SHP77 (cell line): Measurements from ENCODE around the gene COQ10B.
"Not testable (repeated sequence)": the region's sequence is repeated elsewhere in the genome, so short reads cannot be mapped to it uniquely, and the experiment has no call there.

Experiments used
- DNase-seq, 2 experiments: peaks; one replicate each; lab custom pipeline; 2025; lab: John Stamatoyannopoulos, UW

COQ10B gene

GRCh38 chr2:197450935-197451358 is 2.4 kb upstream of the COQ10B start:
- DNase-seq: not testable (repeated sequence)

GRCh38 chr2:197452754-197453122 is 614 bp upstream of the COQ10B start:
- DNase-seq: no peak

DNA sequence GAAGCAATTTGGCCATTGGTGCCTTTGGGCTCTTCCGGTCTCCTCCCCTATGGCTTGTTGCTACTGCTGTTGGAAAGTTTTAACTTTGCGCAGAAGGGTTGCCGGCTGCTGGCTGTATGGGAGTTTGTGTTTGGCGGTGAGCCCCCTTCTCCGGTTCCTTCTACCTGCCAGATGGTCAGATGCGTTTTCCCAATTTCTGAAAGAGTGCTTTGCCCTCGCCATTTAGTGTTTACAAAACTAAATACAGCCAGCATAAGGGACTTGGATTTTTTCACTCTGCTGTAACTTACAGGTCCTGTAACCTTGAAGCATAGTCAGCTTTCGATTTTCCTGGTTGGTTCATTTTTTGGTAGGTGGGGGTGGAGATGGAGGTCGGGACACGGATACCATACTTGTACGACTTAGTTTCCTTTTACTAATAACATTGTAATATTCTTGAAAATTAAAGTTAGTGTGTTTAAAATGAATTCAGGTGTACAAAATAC is 604 bp downstream of the COQ10B start:
- no peak for DNase-seq

DNA sequence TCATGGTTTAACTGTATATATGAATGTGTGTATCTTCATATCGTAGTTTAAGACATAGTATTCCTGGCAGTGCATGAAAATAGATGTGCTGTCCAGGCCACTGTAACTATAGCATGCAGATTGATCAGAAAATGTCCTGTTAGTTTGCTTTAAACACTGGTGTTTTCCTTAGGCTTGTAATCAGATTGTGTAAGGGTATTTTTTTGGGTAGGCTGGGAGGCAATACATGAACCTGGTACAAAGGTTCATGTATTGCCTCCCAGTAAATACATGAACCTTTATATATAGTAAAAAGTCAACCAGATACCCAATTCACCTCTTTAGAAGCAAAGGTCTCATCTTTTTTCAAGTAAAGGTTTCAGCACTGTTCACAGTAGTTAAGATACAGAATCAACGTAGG is 1.6 kb downstream of the COQ10B start:
- no peak for DNase-seq

DNA sequence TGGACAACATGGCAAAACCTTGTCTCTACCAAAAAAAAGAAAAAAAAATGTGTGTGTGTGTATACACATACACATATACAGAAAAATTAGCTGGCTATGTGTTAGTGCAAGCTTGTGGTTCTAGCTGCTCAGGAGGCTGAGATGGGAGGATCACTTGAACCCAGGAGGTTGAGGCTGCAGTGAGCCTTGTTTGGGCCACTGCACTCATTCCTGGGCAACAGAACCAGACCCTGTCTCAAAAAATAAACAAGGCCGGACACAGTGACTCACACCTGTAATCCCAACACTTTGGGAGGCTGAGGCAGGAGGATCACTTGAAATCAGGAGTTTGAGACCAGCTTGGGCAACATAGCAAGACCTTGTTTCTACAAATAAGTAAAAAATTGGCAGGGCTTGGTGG is 2.1 kb downstream of the COQ10B start:
- no peak for DNase-seq

DNA sequence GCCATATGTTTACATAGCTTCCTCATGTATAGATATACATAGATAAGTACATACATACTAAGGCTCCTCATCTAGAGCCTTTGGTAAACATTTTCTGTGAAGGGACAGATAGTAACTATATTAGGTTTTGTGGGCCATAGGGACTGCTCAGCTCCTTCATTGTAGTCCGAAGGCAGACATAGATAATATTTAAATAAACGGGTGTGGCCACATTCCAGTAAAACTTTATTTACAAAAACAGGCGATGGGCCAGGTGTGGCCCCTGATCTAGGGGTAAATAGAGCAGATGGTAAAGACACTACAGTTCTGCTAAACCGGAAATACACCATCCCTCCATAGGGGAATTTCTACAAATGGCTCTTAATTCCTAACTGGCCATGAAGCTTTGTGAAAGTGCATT is 7.3 kb downstream of the COQ10B start:
- no peak for DNase-seq

DNA sequence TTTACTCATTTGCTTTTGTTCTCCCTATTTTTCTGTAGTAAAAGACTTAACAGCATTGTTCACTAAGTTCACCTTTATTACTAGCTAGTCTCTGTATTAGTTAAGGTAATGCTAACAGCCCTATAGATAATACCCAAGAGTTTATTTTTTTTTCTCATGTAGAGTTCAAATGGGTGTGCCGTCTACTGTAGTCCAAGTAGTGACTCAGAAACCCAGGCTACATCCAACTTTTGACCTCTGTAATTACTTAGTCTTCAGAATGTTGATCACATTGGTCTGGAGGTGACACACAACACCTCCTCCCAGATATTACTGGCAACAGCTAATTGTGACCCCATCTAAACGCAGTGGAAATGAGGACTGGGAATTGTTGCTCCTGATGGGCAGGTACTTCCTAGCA is 7.7 kb downstream of the COQ10B start:
- DNase-seq: no peak

- no peak for DNase-seq
Observed at GRCh38 chr2:197464175-197464574, 10.8 kb downstream of the COQ10B start.

DNA sequence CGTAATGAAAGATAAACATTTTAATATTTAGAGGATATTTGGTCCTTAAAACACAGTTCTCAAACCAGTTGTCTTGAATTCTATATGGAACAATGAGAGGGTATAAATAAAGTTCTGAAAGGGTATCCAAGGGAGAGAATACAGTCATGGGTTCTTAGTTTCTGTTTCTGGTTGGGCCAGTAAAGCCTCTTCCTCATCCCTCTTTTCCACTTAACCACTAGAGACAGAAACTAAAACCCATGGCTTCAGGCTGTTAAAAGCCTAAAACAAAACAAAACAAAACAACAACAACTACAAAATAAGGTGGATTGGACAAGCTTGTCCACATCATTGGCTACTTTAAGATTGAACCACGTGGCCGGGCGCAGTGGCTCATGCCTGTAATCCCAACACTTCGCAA is 18.8 kb downstream of the COQ10B start:
- no peak for DNase-seq

DNA sequence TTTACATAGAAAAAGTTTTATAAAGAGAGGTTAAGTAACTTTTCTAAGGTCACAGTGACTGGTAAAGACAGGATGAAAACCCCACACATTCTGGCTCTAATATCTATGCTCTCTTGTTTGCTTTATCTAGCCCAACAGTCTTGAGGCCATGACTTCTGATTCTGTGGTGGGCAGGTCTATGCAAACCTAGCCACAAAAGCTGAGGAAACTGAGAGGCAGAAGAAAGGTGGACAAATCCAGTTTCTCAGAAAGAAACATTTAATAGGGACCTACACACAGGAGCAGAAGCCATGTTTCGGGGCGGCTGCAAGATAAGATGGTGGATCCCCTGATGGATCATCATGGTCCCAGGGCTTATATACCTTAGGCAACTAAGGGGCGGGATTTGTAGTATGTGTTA is 24.4 kb downstream of the COQ10B start:
- DNase-seq: no peak

DNA sequence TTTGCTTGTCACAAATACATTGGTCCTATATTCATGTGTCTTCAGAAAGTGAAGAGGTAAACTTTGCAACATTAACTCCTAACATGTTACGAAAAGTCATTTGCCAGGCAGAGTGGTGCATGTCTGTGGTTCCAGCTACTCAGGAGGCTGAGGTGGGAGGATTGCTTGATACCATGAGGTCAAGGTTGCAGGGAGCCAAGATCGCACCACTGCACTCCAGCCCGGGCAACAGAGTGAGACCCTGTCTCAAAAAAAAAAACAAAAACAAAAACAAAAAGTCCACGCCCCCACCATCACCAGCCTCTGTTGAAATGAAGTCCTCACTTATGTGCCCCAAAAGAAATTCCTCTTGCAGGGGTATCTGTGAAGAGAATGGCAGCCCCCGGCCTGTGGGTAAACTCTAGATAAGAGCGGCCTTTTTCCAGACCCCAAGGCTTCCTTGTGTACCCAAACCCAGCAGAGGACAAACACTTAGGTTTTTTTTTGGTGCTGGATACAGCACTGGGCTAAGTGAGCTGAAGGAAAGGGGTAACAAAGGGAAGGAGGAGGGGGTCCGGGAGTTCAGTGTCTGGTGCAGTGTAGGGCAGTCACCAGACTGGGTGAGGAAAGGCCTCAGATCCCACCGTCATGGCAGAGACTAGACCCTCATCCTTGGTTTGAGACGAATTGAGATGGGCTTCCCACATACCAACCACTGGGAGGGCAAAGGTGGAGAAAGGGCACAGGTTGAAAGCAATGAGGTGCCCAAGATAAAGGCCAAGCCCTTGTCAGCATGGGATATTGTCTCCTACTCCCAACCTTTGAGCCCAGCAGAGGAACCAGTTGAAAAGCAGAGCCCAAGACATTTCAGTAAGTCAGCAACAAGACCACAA is 27.0 kb downstream of the COQ10B start:
- DNase-seq: no peak

GRCh38 chr2:197484248-197484647 is 30.9 kb downstream of the COQ10B start:
- not testable (repeated sequence) for DNase-seq

DNA sequence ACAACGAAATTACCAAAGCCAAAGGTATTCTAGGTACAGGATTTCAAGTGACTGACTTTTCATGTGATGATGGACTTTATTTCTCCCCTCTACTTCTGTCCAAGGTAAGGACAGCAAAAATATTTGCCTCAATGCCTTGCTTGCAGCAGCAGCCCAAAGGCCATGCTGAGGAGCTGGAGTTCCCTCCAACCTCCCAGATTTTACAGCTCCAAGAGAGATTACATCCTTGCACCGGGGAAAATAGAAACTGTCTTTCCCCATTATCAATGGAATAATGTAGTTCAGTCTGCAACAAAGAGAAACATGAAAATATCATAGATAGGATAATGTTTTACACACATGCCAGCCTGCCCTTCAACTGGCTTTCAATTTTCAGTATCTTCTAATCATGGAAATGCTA is 32.8 kb downstream of the COQ10B start:
- DNase-seq: no peak

- no peak for DNase-seq
Observed at GRCh38 chr2:197487385-197487784, 34.0 kb downstream of the COQ10B start.

DNA sequence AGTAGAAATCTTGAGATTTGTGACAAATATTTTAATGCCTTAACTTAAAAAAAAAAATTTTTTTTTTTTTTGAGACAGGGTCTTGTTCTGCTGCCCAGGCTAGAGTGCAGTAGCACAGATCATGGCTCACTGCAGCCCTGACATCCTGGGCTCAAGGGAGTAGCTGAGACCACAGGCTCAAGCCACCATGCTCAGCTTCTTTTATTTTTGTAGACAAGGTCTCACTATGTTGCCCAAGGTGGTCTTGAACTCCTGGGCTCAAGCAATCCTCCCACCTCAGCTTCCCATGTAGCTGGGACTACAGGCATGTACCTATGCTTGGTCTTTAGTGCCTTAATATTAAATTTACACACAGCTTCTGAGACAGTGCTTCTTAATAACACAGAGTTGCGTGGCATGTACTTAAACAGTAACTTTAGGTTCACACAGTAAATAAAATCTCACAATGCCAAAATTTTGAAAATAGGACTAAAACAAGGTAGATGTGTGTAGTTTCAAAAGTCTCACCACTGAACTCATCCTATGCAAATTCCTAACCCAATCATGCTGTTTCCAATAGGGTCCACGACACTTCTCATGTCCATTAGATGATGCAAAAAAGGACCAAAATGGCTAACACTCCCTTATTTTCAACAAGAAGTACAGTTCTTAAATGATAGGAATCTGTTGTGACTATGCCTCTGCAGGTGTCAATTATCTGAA is 42.2 kb downstream of the COQ10B start:
- no peak for DNase-seq

- no peak for DNase-seq
Observed at GRCh38 chr2:197496695-197497094, 43.3 kb downstream of the COQ10B start.

DNA sequence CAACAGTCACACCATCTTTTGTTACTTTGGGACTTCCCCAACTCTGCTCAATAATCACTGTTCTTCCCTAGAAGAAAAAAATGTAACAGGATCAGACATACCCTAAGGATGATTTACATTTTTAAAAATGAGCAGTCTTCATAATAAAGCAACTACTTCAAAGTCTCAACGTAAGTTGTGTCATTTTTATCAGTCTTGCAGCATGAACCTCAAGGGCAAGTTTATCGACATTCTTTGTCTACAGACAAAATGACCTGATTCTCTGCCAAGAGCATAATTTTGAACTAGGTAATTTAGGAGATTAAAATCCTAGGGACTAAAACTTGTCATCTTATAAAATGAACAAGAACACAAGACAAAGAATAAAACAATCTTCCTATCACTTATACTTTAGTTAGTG is 44.0 kb downstream of the COQ10B start:
- no peak for DNase-seq

DNA sequence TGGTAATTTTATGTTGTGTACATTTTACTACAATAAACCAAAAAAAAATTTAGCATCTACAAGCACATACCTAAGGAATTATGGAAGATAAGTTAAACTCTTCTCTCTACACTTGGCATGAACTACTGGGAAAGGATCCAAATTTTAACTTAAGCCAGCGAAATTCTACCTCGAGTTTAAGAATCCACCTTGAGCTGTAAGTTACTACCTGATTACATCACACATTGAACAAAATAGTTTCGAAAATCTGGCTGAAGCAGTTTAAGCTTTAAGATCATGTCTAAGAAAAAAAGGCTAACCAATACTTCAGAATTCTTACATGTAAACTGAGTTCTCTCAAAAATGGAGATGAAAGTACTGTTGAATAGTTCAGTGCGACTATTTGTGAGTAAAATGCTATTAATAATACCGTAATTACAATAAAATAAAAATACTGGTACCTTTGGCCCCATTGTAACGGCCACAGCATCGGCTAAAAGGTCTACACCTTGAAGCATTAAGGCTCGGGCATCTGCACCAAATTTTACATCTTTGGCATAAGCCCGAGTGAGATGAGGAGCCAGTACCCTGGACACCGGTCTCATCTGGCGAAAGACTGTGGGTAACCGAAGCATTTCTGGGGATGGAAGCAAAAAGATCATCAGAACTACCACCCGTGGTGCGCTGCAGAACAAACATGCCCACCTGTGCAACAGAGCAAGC is 45.0 kb downstream of the COQ10B start:
- DNase-seq: no peak

DNA sequence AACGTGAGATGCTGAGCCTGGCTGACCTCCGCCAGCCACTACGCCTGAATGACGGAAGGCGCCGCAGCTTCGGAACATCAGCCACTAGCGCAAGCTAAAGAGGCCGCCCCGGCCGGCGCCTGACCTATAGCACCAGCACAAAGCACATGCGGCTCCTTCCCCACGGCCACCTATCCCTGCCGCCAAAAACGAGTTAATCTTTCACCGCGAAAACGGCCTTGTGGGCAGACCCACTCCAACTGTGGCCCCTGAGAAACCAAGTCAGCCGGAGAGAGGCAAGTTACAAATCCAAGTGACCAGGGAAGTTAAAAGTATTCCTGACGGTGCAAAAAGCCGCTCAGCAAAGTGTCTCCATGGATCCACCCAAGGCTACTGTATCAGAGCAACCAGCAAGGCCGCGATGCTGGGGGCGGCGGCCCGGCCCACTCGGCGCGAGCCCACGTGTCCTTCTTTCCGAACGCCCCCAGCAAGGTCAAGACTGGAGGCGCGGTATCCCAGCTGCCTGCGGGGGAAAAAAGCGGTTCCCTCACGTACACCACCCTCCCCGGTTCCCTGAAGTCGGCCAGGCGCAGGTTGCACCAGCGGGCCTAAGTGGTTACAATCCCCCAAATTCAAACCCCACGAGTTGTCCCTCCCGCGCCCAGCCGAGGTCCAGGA is 45.7 kb downstream of the COQ10B start:
- peak in 1 of 2 experiments; percentile 66 for DNase-seq

DNA sequence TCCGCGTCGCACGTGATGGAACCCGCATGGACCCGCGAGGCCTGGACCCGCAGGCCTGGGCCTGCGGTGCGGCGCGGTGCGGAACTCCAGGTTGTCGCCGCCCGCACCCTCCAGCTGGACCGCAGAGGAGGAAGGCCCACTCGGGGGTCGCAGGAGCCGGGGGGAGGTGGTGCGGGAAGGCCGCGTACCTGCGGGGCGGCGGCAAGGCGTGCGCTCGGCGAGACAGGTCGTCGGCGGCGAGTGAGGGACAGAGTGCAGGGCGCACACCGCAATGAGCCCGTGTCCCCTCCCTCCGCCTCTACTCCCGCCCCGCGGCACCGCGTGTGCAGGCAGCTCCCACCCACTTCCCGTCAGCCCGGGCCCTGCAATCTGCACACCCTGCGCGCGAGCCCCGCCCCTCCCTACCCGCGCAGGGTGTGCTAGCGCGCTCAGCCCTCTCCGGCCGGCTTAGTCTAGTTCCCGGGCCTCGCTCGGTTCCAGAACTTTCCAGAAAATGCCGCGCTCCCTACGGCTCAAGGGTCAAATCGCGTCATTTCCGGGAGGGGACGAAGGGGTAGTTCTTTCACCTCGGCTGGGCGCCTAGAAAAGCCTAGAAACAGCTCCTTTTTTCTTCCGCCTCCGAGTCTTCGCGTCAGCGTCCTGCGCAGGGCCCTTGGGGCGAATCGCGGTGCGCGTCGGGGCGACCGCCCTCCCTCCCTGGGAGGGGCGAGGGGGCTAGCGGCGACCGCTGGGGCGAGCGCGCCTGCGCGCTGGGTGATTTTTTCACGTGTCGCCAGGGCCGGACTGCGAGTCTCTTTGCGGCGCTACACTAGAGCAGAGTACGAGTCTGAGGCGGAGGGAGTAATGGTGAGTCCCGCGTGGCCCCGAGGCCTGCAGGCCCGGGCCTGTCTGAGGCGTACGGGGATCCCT is 46.5 kb downstream of the COQ10B start, which contains the start of the genes HSPD1 and HSPE1:
HSPD1 (minus strand) TSS at position 247 of the 909 bp plus-strand sequence. CDS start 992 bp downstream, outside the sequence.
HSPE1 (plus strand) TSS at position 786 of the 909 bp plus-strand sequence; CDS start at position 844, 58 bp downstream.
- peak; percentile 98 for DNase-seq
